GM10266 (cell line): ENCODE results near the gene XRCC6.

Experiments
- DNase-seq: peaks from one replicate; pipeline ENCODE4 v3.0.0; 2012; ENCODE audit errors: extremely low spot score
- TF ChIP-seq, protein P1 (sequence below): IDR thresholded peaks from 2 replicates; pipeline ENCODE4 v1.5.1; 2012; ENCODE audit warnings: mild to moderate bottlenecking, low read depth; ENCODE audit not compliant: control insufficient read depth, insufficient read depth; ENCODE audit errors: missing control alignments

The XRCC6 gene

DNA sequence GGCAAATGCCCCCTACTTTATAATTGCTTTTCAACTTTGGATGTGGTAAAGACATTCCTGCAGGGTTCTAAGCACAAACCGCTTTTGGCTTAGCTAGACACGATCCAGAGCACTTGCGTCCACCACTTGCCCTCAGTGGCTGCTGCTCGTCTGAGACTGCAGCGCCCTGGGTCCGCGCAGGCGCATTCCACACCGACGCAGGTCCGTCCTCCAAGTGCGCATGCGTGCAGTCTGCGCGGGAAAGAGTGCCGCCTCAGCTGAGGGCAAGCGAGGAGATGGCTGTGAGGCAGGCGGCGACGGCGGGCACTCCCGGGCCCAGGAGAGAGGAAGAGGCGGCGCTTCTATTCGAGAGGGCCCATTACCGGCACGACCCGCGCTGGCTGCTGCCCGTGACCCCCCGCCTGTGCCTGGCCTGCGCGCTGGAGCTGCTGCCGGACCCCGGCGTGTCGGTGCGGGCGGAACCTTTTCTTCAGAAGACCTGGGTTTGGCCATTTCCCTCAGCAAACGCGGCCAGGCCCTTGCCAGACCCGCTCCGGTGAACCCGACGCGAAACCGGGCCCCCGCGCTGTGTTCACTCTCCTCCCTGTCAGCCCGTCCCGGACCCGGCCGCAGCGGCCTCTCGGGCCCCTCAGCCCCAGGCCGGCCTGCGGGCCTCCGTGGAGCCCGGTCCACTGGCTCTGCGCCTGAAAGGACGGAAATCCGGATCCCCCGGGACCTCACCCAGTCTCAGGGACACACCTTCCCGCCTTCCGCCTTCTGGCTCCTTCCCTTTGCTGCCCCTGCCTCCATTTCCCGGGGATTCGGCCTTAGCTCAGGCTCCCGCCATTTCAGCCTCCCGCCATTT lies 78.4 kb downstream of the XRCC6 start, which contains the start of gene MEI1:
Gene MEI1 (plus strand): TSS at position 240 of the 844 bp plus-strand sequence. CDS start 36 bp downstream, at position 276.
- peak; percentile 90 for DNase-seq
- TF ChIP-seq, protein P1, sequence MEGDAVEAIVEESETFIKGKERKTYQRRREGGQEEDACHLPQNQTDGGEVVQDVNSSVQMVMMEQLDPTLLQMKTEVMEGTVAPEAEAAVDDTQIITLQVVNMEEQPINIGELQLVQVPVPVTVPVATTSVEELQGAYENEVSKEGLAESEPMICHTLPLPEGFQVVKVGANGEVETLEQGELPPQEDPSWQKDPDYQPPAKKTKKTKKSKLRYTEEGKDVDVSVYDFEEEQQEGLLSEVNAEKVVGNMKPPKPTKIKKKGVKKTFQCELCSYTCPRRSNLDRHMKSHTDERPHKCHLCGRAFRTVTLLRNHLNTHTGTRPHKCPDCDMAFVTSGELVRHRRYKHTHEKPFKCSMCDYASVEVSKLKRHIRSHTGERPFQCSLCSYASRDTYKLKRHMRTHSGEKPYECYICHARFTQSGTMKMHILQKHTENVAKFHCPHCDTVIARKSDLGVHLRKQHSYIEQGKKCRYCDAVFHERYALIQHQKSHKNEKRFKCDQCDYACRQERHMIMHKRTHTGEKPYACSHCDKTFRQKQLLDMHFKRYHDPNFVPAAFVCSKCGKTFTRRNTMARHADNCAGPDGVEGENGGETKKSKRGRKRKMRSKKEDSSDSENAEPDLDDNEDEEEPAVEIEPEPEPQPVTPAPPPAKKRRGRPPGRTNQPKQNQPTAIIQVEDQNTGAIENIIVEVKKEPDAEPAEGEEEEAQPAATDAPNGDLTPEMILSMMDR = no peak

DNA sequence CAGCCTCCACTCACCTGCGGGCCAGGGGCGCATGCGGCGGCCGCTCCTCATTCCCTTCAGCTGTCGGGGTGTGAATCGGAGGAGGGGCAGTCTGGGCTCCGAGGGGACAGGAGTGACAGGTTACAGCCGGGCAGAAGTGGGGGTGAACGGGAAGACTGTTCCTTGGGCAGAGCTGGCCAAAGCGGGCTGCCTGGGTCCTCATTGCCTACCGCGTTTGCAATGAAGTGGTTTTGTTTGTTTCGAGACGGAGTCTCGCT lies 78.9 kb downstream of the XRCC6 start:
- no peak for DNase-seq
- TF ChIP-seq, protein P1 = no peak

DNA sequence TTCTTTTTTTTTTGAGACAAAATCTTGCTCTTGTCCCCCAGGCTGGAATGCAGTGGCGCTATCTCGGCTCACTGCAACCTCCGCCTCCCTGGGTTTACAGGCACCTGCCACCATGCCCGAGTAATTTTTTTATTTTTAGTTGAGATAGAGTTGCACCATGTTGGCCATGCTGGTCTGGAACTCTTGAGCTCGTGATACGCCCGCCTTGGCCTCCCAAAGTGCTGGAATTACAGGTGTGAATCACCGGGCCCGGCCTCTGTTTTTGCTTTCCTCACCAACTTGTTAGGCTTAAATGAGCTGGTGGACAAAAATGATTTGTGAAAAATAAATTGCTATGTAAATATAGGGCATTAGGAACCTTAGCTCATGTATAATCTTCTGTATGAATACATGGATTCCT lies 81.7 kb downstream of the XRCC6 start:
- TF ChIP-seq, protein P1 = no peak
- DNase-seq = no peak

DNA sequence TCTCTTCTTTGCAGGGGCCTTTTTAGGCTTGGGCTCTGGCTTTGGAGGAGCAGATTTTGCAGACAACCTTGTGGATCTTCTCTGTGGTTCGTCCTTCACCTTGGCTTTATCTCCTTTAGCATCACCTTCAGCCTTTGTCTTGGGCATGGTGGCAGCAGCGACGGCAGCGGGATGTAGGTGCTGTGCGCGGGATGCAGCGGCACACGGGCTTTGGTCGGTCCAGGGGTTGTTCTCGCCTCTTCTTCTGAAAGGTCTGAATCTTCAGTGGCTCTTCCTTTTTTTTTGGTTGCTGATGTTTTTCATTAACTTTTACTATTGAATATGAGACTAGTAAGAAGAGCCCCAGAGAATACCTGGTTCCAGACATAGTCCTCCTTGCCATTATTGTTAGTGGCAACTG lies 88.2 kb downstream of the XRCC6 start:
- TF ChIP-seq, protein P1 = no peak
- DNase-seq = no peak

DNA sequence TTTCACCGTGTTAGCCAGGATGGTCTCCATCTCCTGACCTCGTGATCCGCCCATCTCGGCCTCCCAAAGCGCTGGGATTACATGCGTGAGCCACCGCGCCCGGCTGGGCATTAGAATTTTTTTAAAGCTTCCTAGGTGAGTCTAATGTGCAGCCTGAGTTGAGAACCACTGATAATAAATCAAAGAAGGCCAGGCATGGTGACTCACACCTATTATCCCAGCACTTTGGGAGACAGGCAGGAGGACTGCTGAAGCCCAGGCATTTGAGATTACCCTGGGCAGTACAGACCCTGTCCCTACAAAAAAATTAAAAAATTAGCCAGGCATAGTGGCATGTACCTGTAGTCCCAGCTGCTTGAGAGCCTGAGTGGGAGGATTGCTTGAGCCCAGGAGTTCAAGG lies 91.9 kb downstream of the XRCC6 start:
- TF ChIP-seq, protein P1 = no peak
- no peak for DNase-seq
